Fibroblast of skin of back (primary cell): ENCODE measurements around the gene CTNNA2.

ENCODE experiments used
- DNase-seq: peaks from one replicate; pipeline ENCODE4 v3.0.0-alpha.2; 2013

The CTNNA2 gene

DNA sequence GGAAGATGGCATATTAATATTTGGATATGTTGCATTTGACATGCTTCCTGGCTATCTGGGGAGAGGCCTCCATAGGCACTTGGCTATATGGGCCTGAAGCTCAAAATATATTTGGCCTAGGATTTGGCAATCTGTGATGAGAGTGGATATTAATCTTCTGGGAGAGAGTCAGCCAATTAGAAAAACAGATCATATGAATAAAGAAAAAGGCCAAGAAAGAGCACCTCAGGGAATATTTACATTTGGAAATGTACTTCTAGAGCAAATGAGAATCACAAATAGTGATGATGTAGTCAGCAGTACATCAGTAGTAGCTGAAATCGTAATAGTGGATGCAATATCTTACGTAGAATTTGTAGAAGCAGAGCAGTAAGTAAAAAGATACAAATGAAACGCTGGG is 277.0 kb downstream of the CTNNA2 start:
- DNase-seq = no peak

DNA sequence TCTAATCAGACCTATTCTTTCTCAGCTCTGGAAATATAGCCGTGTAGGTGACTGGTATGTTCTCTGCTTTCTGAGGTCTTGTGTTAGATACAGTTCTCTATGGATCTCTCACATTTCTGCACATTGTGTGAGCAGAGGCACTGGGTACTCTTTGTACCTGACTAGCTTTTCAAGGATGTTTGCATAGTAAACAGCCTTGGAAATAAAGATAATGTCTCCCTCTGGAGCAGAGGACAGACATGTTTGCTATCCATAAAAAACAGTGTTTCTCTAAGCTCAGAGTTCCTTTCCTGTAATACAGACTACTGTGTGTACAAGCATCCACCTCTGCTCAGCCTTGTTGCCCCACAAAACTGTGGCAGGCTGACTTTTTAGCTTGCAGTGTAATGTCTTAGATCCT is 279.2 kb downstream of the CTNNA2 start:
- no peak for DNase-seq

- peak; percentile 2 for DNase-seq
Measured at GRCh38 chr2:79793006-79793405, 280.2 kb downstream of the CTNNA2 start.

DNA sequence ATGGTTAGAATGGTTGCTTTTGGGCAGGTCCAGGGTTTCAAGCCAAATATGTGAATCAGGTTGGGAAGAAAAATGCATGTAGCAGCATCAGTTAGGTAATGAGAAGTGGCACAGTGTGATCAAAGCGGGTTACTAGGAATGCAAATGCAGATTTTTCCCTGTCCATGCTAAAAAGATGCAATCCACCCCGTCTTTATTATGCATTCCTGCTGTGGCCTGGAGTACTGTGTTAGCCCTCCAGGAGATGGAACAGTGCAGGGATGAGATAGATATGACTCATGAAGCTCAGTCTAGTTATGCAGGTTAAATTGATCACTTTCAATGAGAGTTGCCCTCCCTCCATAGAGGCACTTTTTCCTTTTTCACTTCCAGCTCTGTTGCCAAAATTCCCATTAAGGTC is 283.8 kb downstream of the CTNNA2 start:
- DNase-seq = no peak

DNA sequence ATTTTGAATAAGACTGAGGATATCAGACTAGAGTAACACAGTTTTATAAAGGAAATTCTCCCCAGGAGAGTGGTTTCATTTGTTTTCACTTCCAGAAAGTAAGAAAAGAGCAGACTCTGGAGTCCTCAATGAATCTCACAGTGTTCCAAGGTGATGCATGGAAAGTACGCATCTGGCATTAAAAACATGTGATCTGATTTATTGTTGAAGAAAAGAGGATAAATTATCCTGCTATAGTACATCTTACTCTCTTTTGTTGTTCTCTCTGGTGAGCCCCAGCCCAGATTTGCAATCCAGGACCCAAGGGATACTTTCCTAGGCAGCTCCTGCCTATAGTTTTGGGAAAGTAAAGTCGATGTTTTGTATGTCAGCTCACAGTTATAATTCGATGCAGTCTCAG is 285.9 kb downstream of the CTNNA2 start:
- no peak for DNase-seq

GRCh38 chr2:79799729-79800128 is 286.9 kb downstream of the CTNNA2 start:
- DNase-seq = no peak

DNA sequence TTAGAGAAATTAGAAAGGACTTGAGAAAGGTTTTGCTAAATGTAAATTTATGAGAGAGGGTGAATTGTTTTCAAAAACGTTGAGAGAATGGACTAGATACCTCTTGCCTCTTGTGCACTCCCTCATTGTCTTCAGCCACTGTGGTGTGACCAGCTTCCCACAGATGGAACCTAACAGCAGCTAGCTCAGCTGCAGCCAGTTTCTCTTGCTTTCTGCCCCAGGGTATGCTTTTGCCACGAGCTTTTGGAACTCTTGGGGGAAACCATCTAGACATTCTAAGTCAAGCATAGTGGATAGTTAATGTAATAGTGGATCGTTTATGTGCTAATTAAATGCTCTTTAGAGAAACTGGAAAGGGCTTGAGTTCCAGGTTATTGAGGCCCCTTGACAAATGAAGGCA is 288.2 kb downstream of the CTNNA2 start:
- DNase-seq = no peak

- no peak for DNase-seq
Measured at GRCh38 chr2:79817288-79817687, 304.4 kb downstream of the CTNNA2 start.

DNA sequence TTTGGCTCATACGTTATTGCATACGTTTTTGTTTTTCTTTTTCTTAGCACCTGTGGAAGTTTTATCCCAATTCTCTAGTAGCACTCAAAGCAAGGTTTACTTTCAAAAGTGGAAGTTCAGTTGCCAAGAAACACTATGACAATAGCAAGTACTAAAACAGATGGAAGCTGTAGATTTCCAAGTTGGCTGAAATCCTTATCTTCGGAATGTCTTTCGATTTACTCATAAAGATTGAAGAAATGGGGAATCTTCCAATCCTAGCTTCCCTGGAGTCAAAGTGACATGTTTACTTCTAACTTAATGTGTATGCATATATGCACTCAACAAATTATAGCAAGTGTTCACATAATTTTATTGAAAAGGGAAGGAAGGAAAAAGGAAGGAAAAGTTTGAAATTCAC is 307.4 kb downstream of the CTNNA2 start:
- no peak for DNase-seq

DNA sequence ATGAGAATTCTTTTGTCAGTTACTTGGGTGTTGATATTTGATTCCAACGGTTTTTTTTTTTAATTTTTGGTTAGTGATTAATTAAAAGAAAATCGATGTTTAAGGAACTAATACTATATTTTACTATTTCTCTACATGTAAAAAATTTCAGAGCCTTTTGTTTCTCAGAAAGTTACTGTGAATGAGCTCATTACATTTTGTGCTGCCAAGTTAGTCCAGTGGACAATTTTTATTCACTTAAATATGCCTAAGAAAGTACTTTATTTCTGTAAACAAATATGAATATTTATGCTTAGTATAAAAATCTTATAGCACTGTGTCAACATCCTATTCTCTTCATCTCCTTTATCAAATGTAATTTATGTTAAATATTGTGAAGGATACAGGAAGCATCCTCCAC is 309.3 kb downstream of the CTNNA2 start:
- DNase-seq = no peak

DNA sequence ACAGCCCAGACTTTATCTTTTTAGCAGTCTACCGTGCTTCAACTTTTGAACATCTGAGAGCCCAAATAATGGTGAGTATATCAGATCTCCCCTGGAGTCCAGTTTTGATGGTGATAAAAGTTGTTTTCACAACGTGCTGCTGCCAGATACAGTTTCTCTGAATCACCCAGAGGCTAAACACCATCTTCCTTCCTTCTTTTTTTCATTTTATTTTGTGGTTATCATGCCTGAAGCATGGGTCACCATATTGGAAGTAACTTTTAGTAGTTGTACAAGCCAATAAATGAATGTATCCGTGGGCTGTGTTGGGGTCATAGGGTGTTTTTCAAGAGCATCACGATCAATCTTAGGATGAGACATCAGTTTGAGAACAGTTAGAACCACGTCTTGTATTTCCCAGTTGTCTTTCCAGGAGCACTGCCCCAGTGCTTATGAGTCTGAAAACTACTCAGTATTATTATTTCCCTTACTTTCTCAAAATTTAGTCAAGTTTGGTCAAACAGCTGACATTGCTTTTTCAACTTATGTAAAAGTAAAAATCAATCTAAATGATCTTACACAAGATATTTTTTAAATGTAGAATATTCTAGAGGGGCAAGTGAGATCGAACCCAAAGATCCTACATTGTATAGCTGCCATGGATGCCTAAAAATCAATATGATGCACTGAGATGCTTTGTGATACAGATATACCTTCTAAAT is 311.4 kb downstream of the CTNNA2 start:
- peak; percentile 2 for DNase-seq

DNA sequence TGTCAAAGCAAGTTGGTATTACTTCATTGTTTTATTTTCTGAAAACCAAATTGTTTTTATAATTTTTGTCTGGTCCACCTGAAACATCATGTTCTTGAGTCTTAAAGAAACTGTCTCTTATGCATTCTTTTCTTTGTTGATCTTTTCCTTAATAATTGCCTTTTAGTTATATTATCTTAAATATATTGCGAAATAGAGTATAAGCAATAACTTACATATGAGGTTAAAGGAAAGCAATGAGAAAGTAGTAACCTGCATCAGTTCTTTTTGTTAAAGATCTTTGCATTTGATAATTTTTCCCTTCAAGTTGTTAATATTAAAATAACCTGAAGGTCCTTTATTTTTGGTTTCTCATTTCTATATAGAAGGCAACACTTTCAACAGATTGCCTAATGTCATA is 315.0 kb downstream of the CTNNA2 start:
- no peak for DNase-seq

GRCh38 chr2:79830501-79830900 is 317.6 kb downstream of the CTNNA2 start:
- no peak for DNase-seq

- no peak for DNase-seq
Measured at GRCh38 chr2:79831961-79832360, 319.1 kb downstream of the CTNNA2 start.

- no peak for DNase-seq
Measured at GRCh38 chr2:79832511-79833234, 319.8 kb downstream of the CTNNA2 start.

GRCh38 chr2:79833235-79833878 is 320.5 kb downstream of the CTNNA2 start:
- DNase-seq = no peak

GRCh38 chr2:79835911-79836310 is 323.1 kb downstream of the CTNNA2 start:
- DNase-seq = no peak

- DNase-seq = no peak
Measured at GRCh38 chr2:79844011-79844410, 331.2 kb downstream of the CTNNA2 start.

DNA sequence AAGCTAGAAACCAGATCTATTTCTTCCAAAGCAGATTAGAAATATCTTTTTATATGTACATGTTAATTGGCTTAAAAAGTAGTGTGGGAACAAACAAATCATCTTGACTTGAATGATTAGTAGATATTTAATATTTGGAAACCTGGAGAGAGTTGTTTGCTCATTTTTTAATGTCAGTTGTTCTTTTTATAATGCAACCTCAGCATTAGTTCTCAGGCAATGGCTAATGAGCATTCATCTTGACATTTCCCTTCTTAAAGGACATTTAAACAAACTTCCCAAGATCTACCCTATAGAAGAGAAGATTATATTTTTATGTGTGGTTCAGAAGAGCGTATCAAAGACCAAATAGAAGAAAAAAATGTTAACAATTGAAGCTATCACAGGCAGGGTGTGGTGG is 334.0 kb downstream of the CTNNA2 start:
- no peak for DNase-seq

GRCh38 chr2:79849241-79849640 is 336.4 kb downstream of the CTNNA2 start:
- no peak for DNase-seq

DNA sequence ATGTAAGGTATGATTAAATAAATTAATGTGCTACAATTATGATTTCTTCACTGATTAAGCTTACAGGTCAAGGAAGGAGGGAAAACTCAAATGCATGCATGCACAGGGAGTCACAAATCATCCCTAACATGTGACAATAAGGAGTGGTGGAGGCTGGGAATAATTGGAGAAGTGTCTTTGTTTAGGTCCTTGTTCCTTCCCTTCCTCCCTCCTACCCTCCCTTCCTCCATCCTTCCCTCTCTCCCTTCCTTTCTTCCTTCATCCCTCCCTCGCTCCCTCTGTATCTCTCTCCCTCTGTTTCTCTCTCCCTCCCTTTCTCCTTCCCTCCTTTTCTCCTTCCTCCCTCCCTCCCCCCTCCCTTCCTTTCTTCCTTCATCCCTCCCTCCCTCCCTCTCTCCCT is 337.1 kb downstream of the CTNNA2 start:
- no peak for DNase-seq

- DNase-seq = no peak
Measured at GRCh38 chr2:79850912-79851311, 338.1 kb downstream of the CTNNA2 start.

DNA sequence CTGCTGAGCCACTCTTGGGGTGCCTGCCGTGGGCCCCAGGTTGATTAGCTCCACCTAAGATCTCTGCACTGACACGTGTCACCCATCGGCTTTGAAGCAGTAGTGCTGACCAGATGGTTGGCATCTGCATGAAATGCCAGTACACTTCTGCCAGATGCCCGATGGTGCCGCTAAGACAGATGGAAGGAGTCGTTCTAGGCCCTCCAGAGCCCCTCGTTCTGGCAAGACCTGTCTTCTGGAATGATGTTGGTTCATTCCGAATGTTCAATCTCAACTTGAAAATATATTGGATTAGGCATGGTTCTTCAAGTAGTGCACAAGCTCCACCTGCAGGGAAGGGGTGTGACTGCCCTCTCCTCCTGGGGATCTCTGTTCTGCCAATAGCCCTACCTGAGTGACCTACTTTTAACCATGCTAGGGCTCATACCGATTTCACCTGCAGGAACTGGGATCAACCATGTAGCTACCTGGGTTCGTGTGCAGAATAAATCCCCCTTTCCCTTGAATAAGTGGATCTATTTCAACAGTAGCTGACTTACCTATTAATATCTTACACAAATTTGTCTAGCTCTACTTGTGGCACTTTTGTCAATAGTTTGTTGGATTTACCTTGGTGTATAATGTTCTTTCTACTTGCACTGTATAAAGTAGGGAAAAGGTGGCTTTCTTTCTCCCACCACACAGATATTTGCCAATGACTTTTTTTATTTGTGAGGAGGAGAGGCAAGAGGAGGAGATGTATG is 342.6 kb downstream of the CTNNA2 start:
- peak; percentile 5 for DNase-seq
